Measurements from ENCODE around the gene ZCCHC24. TPM values are rescaled to one million over a fixed set of nuclear protein-coding genes. Genes with fewer than 3 reads are reported as not detected.
A peak's percentile ranks its signal among the peaks of the same experiment; 100 is the strongest.
"Not testable (repeated sequence)": the region's sequence is repeated elsewhere in the genome, so short reads cannot be mapped to it uniquely, and the experiment has no call there.

ZCCHC24 gene
- total and polyA plus RNA-seq, 4 donors: 42.2 to 99.6 (median 69.8) TPM

DNA sequence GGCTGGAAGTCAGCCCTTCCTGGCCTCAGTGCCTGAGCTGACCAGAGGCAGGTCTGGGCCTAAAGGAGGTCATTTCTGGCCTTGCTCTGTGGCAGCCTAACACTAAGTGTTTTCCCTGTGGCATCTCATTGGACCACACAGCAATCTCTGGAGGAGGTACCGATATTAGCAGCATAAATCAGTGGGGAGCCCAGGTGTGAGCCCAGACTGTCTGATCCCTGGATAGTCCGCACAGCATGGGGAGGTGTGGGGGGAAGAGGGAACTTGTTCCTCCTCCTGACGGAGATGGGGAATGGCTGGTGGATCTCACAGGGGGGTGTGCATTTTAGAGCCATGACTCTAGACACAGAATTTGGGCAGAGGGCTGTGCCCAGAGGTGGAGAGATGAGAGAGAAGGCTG is 109.1 kb downstream of the ZCCHC24 start:
- WGBS, 2 donors: 96% methylated on average over 3 of the region's 3 CpGs
- peak; percentile 48 for ATAC-seq (ENCODE audit: low FRiP score)
- Histone ChIP-seq H3K9me3 (ENCODE audit: control insufficient read depth, low read length) (no peaks in the 10 kb centered on the region), H3K4me1 (ENCODE audit: control insufficient read depth in 1 of 2, insufficient read depth in 2 of 2, low read length in 2 of 2) (no peaks in the 10 kb centered on the region), H3K27me3 (ENCODE audit: control insufficient read depth in 1 of 2, insufficient read depth in 2 of 2, low read length in 1 of 2) (no peaks in the 10 kb centered on the region), H3K27ac (ENCODE audit: low read depth in 1 of 2, low read length in 2 of 2) (no peak overlapping the region), H3K4me3 (ENCODE audit: low read length in 2 of 2) (no peak overlapping the region), H3K36me3 (ENCODE audit: control insufficient read depth in 1 of 2, insufficient read depth in 2 of 2, low read length in 1 of 2) (no peaks in the 10 kb centered on the region)
- intact Hi-C loops (cut with DNase I): no loop called here
- peak in 1 of 2 donors; percentile 28 for DNase-seq

DNA sequence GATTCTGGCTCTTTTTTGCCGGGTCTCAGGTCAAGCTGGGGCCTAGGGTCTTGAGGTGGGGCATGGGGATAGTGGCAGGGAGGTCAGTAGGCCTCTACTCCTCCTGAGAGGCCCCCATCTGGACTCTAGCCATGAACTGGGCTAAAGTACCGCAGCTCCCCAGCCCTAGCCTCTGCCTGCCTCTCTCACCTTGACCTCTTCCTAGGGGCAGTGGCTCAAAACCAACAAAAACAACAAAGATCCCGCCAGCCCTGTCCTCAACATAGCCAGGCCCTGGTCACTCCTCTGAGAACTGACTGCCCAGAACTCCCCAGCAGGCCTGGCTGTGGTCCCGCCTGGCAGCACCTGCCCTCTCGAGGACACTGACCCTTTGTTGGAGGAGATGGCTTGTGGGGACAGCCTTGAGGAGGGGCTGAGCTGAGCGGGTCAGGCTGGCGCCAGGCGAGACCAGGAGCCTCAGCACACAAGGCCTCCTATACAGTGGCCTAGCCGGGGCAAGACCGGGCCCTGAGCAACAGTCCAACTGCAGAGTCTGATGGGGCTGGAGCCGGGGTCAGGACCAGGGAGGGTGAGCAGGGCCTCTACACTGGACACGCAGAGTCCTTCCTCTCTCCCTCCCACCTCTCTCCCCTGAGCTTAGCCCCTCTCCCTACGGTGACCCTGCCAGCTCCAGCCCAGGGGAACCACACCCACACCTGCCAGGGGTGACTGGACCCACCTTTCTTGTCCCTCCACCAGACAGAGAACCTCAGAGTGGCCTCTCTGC is 109.8 kb downstream of the ZCCHC24 start:
- peak in 1 of 2 donors; percentile 46 for DNase-seq

DNA sequence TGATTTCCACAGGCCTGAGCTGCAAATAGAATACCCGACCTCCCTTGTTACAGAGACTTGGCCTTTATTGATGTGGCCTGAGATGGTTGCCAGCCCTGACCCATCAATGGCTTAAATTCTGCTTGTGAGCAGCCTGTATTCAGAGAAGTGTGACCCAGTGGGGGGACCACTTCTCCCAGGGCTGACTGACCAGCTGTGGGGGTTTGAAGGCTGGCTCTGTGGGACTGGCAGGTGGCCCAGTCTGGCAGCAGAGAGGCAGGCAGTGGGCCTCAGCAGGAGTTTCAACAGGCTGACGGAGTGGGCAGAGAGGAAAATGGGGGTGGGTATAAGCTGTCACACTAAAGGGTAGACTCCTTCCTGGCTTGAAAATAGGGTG is 110.3 kb downstream of the ZCCHC24 start:
- H3K9me3 ChIP-seq (ENCODE audit: control insufficient read depth, low read length): no peaks in the 10 kb centered on the region
- 62% methylated on average over 2 of the region's 2 CpGs for WGBS, 2 donors

More for the DNA sequence above, 109.8 kb downstream of the ZCCHC24 start:
- intact Hi-C loops (cut with DNase I): no loop called here
- no peak overlapping the region for H3K27ac ChIP-seq (ENCODE audit: low read depth in 1 of 2, low read length in 2 of 2)
- peak; percentile 58 for ATAC-seq (ENCODE audit: low FRiP score)
- no peaks in the 10 kb centered on the region for H3K9me3 ChIP-seq (ENCODE audit: control insufficient read depth, low read length)
- no peaks in the 10 kb centered on the region for H3K4me1 ChIP-seq (ENCODE audit: control insufficient read depth in 1 of 2, insufficient read depth in 2 of 2, low read length in 2 of 2)
- no peak overlapping the region for H3K4me3 ChIP-seq (ENCODE audit: low read length in 2 of 2)
- WGBS, 2 donors: 33 to 34% methylated on average over 13 of the region's 13 CpGs
- no peaks in the 10 kb centered on the region for H3K27me3 ChIP-seq (ENCODE audit: control insufficient read depth in 1 of 2, insufficient read depth in 2 of 2, low read length in 1 of 2)
- H3K36me3 ChIP-seq (ENCODE audit: control insufficient read depth in 1 of 2, insufficient read depth in 2 of 2, low read length in 1 of 2): no peaks in the 10 kb centered on the region

DNA sequence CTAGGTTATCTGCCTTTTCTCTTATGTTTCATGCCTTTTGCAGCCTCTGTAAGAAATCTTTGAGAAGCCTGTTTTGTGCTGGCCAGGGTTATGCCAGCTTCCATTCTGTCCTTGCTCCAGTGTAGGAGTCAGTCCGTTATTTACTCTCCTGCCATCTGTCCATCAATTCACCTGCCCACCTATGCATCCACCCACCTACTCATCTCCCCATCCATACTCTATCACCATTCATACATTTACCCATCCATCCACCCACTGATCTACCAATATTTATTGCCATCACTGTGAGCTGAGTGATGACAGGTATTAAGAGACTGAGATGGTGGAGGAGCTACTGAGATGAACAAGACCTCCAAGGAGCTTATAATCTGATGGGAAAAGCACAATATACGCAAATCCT is 110.9 kb downstream of the ZCCHC24 start:
- Histone ChIP-seq H3K27ac (ENCODE audit: low read depth in 1 of 2, low read length in 2 of 2) (no peak overlapping the region), H3K4me1 (ENCODE audit: control insufficient read depth in 1 of 2, insufficient read depth in 2 of 2, low read length in 2 of 2) (no peaks in the 10 kb centered on the region), H3K27me3 (ENCODE audit: control insufficient read depth in 1 of 2, insufficient read depth in 2 of 2, low read length in 1 of 2) (no peaks in the 10 kb centered on the region), H3K4me3 (ENCODE audit: low read length in 2 of 2) (no peak overlapping the region), H3K9me3 (ENCODE audit: control insufficient read depth, low read length) (no peaks in the 10 kb centered on the region), H3K36me3 (ENCODE audit: control insufficient read depth in 1 of 2, insufficient read depth in 2 of 2, low read length in 1 of 2) (no peaks in the 10 kb centered on the region)
- no peak for DNase-seq
- 89 to 93% methylated on average over 2 of the region's 2 CpGs for WGBS, 2 donors
- ATAC-seq (ENCODE audit: low FRiP score): no peak
- intact Hi-C loops (cut with DNase I): no loop called here

More for the DNA sequence above, 110.3 kb downstream of the ZCCHC24 start:
- H3K36me3 ChIP-seq (ENCODE audit: control insufficient read depth in 1 of 2, insufficient read depth in 2 of 2, low read length in 1 of 2): no peaks in the 10 kb centered on the region
- ATAC-seq (ENCODE audit: low FRiP score): peak; percentile 39
- H3K27ac ChIP-seq (ENCODE audit: low read depth in 1 of 2, low read length in 2 of 2): no peak overlapping the region
- H3K4me1 ChIP-seq (ENCODE audit: control insufficient read depth in 1 of 2, insufficient read depth in 2 of 2, low read length in 2 of 2): no peaks in the 10 kb centered on the region
- intact Hi-C loops (cut with DNase I): no loop called here
- H3K4me3 ChIP-seq (ENCODE audit: low read length in 2 of 2): no peak overlapping the region
- peak in 1 of 2 donors; percentile 23 for DNase-seq
- no peaks in the 10 kb centered on the region for H3K27me3 ChIP-seq (ENCODE audit: control insufficient read depth in 1 of 2, insufficient read depth in 2 of 2, low read length in 1 of 2)

DNA sequence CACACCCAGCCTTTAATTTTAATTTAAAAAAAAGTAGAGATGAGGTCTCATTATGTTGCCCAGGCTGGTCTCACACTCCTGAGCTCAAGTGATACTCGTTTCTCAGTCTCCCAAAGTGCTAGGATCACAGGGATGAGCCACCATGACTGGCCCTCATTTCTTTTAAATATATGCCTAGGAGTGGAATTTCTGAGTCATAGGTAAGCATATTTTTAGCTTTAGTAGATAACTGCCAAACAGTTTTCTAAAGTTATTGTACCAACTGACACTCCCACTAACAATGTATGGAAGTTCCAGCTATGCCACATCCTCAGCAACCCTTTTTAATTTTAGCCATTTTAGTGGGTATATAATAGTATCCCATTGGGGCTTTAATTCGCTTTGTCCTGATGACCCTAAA is 111.9 kb downstream of the ZCCHC24 start:
- no peaks in the 10 kb centered on the region for H3K36me3 ChIP-seq (ENCODE audit: control insufficient read depth in 1 of 2, insufficient read depth in 2 of 2, low read length in 1 of 2)
- DNase-seq (no peak), ATAC-seq (ENCODE audit: low FRiP score) (no peak)
- no peaks in the 10 kb centered on the region for H3K4me1 ChIP-seq (ENCODE audit: control insufficient read depth in 1 of 2, insufficient read depth in 2 of 2, low read length in 2 of 2)
- intact Hi-C loops (cut with DNase I): no loop called here
- no peak overlapping the region for H3K4me3 ChIP-seq (ENCODE audit: low read length in 2 of 2)
- no peak overlapping the region for H3K27ac ChIP-seq (ENCODE audit: low read depth in 1 of 2, low read length in 2 of 2)
- no peaks in the 10 kb centered on the region for H3K27me3 ChIP-seq (ENCODE audit: control insufficient read depth in 1 of 2, insufficient read depth in 2 of 2, low read length in 1 of 2)
- H3K9me3 ChIP-seq (ENCODE audit: control insufficient read depth, low read length): no peaks in the 10 kb centered on the region
- WGBS, 2 donors: 94 to 96% methylated on average over 2 of the region's 2 CpGs

DNA sequence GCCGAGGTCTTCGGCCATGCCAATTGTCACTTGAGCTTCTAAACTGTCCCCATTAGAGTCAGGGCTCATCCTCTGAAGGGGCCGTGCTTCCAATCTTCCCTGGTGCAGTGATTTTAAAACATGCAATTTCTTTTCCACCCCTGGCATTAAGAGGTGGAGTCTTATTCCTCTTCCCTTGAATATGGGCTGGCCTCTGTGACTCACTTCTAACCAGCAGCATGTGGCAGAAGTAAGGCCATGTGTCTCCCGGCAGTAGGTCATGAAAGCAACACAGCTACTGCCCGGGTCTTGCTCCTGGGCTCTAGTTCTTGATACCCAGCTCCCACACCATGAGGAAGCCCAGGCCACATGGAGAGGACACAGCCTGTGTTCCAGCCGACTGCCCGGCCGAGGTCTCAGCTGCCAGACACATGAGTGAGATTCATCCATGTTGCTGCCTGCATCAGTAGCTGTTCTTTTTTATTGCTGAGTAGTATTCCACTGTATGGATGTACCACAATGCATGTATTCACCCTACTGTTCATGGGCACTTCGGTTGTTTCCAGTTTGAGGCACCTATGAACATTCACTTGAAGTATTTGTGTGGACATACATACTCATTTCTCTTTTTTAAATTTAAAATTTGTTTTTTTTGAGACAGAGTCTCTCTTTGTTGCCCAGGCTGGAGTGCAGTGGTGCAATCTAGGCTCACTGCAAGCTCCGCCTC is 112.7 kb downstream of the ZCCHC24 start:
- H3K27me3 ChIP-seq (ENCODE audit: control insufficient read depth in 1 of 2, insufficient read depth in 2 of 2, low read length in 1 of 2); DNase-seq; H3K4me1 ChIP-seq (ENCODE audit: control insufficient read depth in 1 of 2, insufficient read depth in 2 of 2, low read length in 2 of 2); ATAC-seq (ENCODE audit: low FRiP score); intact Hi-C loops (cut with DNase I); H3K27ac ChIP-seq (ENCODE audit: low read depth in 1 of 2, low read length in 2 of 2); H3K36me3 ChIP-seq (ENCODE audit: control insufficient read depth in 1 of 2, insufficient read depth in 2 of 2, low read length in 1 of 2); H3K9me3 ChIP-seq (ENCODE audit: control insufficient read depth, low read length); H3K4me3 ChIP-seq (ENCODE audit: low read length in 2 of 2): not testable (repeated sequence)
- 93 to 95% methylated on average over 2 to 4 of the region's 10 CpGs for WGBS, 2 donors

Other genes with a start within 250 kb of the ZCCHC24 start
- 10 to 100 TPM; 16.8 to 21.2 TPM for gene PPIF, start 98.2 kb downstream of the ZCCHC24 start, total RNA-seq
- gene PPIF, start 98.2 kb downstream of the ZCCHC24 start, polyA plus RNA-seq: 10 to 100 TPM in 1 of 2 donors, 1 to 10 TPM in 1; 9.0 to 11.1 TPM
- gene EIF5AL1, start 66.9 kb upstream of the ZCCHC24 start, total RNA-seq: under 1 TPM in 1 of 2 donors, not detected in 1; 0.10 TPM
- gene EIF5AL1, start 66.9 kb upstream of the ZCCHC24 start, polyA plus RNA-seq: under 1 TPM; 0.36 to 0.38 TPM
- 1 to 10 TPM in 1 of 2 donors, not detected in 1; 1.6 TPM for gene SFTPA2, start 114.8 kb upstream of the ZCCHC24 start, total RNA-seq
- gene SFTPA2, start 114.8 kb upstream of the ZCCHC24 start, polyA plus RNA-seq: 10 to 100 TPM in 1 of 2 donors, under 1 TPM in 1; 0.77 to 13.0 TPM
- gene SFTPA1, start 165.3 kb upstream of the ZCCHC24 start, total RNA-seq: 1 to 10 TPM in 1 of 2 donors, not detected in 1; 1.7 TPM
- 1 to 10 TPM in 1 of 2 donors, under 1 TPM in 1; 0.59 to 4.4 TPM for gene SFTPA1, start 165.3 kb upstream of the ZCCHC24 start, polyA plus RNA-seq